Prostate gland (tissue), 2 donors: ENCODE measurements around the gene SPATA21. TPM values are rescaled to one million over a fixed set of nuclear protein-coding genes. Genes with fewer than 3 reads are reported as not detected.
A peak's percentile ranks its signal among the peaks of the same experiment; 100 is the strongest.

ENCODE experiments used
- DNase-seq: peaks from one replicate; pipeline ENCODE4 v3.0.0-alpha.2; 2019; ENCODE audit warnings: low spot score
- H3K27ac ChIP-seq, 2 donors: fragments of 200-600 bp; sonication (generic); 2 replicates each; pipeline ENCODE4 v1.5.1; 2017 to 2019
- H3K27me3 ChIP-seq: fragments of 200-600 bp; sonication (generic); replicated peaks from 2 replicates; pipeline ENCODE4 v1.5.1; 2019; ENCODE audit not compliant: insufficient read depth
- H3K36me3 ChIP-seq, 2 donors: fragments of 200-600 bp; sonication (generic); 1 replicate in 1 of 2; 2 replicates in 1 of 2; pipeline versions ENCODE4 v1.5.1 to v1.8.1; 2017 to 2019
- H3K4me1 ChIP-seq: fragments of 200-600 bp; sonication (generic); replicated peaks from 2 replicates; pipeline ENCODE4 v1.5.1; 2019
- H3K4me3 ChIP-seq, 2 donors: fragments of 200-600 bp; sonication (generic); 2 replicates each; pipeline ENCODE4 v1.5.1; 2017 to 2019
- H3K9me3 ChIP-seq: fragments of 200-600 bp; sonication (generic); 2 replicates; pipeline ENCODE4 v1.5.1; 2017
- POLR2A ChIP-seq: fragments of 450-650 bp; IDR thresholded peaks from one replicate; pipeline ENCODE4 v1.6.1; 2016; ENCODE audit warnings: antibody characterized with exemption, mild to moderate bottlenecking
- POLR2AphosphoS5 ChIP-seq: sonication (generic); formaldehyde crosslinking; IDR thresholded peaks from one replicate; pipeline ENCODE4 v1.6.1; 2017; ENCODE audit warnings: antibody characterized with exemption
- WGBS: methylation state at CpG from one replicate; pipeline ENCODE4 v1.1.5; 2018; 5-methylcytosine and 5-hydroxymethylcytosine counted together
- intact Hi-C: fragments of 100-400 bp; cut with DNase I; formaldehyde crosslinking; loops from one replicate; pipeline ENCODE4 v1.14.2; 2022
- total RNA-seq, 2 donors: library from RNA; depleted of rRNA; stranded (reverse); fragments of >200 nt; gene quantifications; one replicate each; pipeline ENCODE4 v1.1.0, GENCODE V29; 2016
- TF ChIP-seq, protein P1 (sequence below), 4 experiments: fragments of 200-600 bp in 2 of 4; fragments of 450-650 bp in 2 of 4; sonication (generic) in 2 of 4; IDR thresholded peaks; 1 replicate in 3 of 4; 2 replicates in 1 of 4; pipeline ENCODE4 v1.5.1; 2016 to 2019; ENCODE audit warnings: antibody characterized with exemption in 4 of 4, mild to moderate bottlenecking in 2 of 4, moderate library complexity in 2 of 4

The SPATA21 gene
- total RNA-seq, 2 donors from 2014 or later = not detected

DNA sequence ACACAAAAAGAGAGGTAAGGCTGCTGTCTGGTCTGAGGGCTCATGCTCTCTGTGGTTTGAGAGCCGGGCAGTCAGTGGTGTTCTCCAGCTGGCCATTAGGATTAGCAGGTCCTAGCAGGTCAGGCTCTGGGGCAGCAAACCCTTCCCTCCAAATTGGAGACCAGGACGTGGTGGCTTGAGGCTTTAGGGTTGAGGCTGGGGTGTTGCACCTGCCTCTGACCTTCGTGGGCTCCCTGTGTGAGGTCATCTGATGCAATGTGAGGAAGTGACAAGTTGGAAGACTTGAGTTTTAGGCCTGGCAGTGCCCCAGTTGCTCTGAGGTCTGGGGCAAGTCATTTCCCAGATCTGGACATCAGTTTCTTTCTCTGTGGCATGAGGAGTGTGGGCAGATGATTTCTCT, 45.8 kb downstream of the SPATA21 start:
- no peak overlapping the region for H3K27ac ChIP-seq
- WGBS = 65% methylated on average over 3 of the region's 3 CpGs
- no peak overlapping the region for H3K4me3 ChIP-seq
- TF ChIP-seq POLR2AphosphoS5 = no peak
- TF ChIP-seq, protein P1, sequence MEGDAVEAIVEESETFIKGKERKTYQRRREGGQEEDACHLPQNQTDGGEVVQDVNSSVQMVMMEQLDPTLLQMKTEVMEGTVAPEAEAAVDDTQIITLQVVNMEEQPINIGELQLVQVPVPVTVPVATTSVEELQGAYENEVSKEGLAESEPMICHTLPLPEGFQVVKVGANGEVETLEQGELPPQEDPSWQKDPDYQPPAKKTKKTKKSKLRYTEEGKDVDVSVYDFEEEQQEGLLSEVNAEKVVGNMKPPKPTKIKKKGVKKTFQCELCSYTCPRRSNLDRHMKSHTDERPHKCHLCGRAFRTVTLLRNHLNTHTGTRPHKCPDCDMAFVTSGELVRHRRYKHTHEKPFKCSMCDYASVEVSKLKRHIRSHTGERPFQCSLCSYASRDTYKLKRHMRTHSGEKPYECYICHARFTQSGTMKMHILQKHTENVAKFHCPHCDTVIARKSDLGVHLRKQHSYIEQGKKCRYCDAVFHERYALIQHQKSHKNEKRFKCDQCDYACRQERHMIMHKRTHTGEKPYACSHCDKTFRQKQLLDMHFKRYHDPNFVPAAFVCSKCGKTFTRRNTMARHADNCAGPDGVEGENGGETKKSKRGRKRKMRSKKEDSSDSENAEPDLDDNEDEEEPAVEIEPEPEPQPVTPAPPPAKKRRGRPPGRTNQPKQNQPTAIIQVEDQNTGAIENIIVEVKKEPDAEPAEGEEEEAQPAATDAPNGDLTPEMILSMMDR (IDR thresholded peaks at IDR 0.05) = no peak
- TF ChIP-seq POLR2A = no peak
- peaks cover 8% of the 10 kb centered on the region for H3K4me1 ChIP-seq
- peaks cover 0 to 7% of the 10 kb centered on the region in 2 donors for H3K36me3 ChIP-seq
- H3K9me3 ChIP-seq = no peaks in the 10 kb centered on the region
- no peak for DNase-seq
- H3K27me3 ChIP-seq = no peaks in the 10 kb centered on the region
- intact Hi-C loops = no loop called here

DNA sequence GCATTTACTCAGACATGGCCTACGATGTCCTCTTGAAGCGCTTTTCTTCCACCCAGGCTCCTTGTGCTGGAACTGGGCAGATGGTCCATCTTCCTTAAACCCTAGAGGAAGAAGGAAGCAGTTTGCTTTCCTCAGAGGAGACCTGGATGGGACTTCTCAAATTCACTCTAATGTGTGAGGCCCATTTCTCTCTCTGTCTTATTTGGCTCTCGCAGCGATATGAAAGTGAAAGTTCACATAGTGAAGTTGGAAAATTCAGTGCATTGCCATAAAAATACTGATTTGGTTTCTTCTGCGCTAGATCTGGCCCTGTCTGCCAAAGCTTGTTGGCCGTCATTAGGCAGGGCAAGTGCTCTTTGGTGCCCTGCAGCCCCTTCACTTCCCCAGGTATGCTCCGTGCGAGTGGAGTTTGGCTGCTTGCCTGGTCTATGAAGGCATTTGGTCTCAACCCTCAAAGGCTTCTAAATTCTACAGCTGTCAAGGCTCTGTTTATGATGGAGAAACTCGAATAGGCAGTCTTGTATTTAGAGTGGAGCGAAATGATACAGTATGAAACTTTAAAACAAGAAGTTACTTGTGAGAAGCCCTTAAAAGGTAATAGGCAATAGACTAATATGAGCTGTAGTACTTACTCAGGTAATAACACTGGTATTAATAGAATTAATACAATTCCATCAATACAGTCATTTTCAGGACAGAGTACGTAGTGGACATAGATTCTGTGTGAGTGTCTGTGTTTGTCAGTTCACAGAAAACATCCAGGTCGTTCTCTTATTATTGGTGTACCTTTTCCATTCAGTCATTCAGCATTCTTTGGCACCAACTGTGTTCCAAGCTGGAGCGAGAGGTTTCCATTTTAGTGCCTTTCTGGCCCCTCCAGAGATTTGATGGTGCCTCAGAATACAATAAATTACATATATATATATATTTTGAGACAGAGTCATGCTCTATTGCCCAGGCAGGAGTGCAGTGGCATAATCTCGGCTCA, 49.7 kb downstream of the SPATA21 start:
- H3K4me3 ChIP-seq = peak overlapping the region in 1 of 2 donors; percentile 5
- peak overlapping the region; percentile 60 to 66 for H3K27ac ChIP-seq
- peaks cover 9% of the 10 kb centered on the region for H3K4me1 ChIP-seq
- no peaks in the 10 kb centered on the region for H3K9me3 ChIP-seq
- H3K27me3 ChIP-seq = no peaks in the 10 kb centered on the region
- intact Hi-C loops = no loop called here
- WGBS = 36% methylated on average over 14 of the region's 14 CpGs
- H3K36me3 ChIP-seq = no peaks in the 10 kb centered on the region
- DNase-seq = no peak
- TF ChIP-seq POLR2AphosphoS5 = no peak
- TF ChIP-seq, protein P1 (IDR thresholded peaks at IDR 0.05) = no peak
- no peak for TF ChIP-seq POLR2A

DNA sequence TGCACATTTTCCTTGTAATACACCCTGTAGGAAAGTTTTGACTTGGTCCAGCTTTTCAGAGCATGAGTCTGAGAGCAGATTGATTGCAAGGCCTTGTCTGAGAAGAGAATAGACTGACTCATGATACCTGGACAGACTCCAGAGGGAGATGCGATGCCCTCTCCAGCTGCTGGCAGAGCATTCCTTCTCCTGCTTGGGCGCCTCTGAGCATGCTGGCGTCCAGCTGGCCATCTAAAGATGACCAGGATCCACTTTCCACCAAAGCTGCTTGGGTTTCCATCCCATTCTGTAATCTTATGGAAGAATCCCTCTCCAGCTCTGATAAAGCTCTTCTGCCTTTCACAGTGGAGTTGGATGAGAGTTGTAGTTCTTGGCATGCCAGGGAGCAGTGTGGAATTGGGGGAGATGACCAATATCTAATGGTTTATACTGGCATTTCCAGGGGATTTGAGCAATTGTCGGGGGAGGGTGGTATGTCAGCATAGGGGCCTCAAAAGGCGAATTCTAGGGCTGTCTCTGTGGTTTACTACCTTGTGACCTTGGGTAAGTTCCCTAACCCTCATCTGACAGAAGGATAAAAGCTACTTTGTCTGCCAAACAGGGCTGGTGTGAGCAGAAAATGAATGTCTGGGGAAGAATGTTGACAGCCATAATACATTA, 50.6 kb downstream of the SPATA21 start:
- WGBS = 43% methylated on average over 5 of the region's 5 CpGs
- Histone ChIP-seq H3K27ac (peak overlapping the region; percentile 60 to 66), H3K27me3 (no peaks in the 10 kb centered on the region), H3K36me3 (no peaks in the 10 kb centered on the region), H3K4me1 (peaks cover 9% of the 10 kb centered on the region), H3K9me3 (no peaks in the 10 kb centered on the region), H3K4me3 (no peak overlapping the region)
- TF ChIP-seq POLR2AphosphoS5 = no peak
- TF ChIP-seq, protein P1 (IDR thresholded peaks at IDR 0.05) = no peak
- no peak for TF ChIP-seq POLR2A
- DNase-seq = no peak
- intact Hi-C loops = no loop called here

DNA sequence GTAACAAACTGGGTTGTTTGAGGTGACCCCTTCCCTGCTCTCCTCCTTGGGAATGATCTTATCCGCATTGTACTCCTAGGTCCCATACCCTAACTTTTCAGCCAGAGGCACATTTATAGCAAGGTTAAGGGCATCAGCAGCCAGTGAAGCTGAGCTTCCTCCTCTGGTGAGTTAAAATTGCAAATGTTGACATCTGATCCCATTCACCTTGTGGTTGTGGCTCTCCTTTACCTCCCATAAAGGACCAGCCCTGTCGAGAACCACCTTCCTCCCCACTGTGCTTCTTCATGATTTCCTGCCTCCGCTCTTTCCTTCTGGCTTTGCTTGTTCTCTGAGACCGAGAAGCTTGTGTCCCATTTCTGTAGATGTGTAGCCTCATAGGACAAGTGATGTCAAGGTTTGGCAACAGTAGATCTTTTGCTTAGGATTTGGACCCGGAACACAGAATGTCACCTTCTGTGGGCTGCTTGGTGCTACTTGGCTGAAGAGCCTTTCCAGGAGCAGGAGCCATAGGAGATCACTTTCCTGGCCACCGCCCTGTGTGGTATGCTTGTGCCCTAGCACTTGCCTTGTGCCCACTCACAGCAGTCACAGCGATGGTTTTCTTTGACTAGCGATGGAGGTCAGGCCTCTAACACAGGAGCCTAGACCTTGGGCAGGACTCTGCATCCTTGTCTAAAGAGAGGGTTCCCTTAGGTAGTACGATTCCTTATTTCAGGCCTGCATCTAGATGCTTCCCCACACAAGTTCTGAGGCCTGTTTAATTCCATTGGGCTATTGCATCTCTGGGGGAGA, 51.4 kb downstream of the SPATA21 start:
- WGBS = 93% methylated on average over 9 of the region's 9 CpGs
- TF ChIP-seq, protein P1 (IDR thresholded peaks at IDR 0.05) = no peak
- TF ChIP-seq POLR2AphosphoS5 (no peak), POLR2A (no peak)
- Histone ChIP-seq H3K27me3 (no peaks in the 10 kb centered on the region), H3K36me3 (no peaks in the 10 kb centered on the region), H3K4me3 (no peak overlapping the region), H3K4me1 (peaks cover 9% of the 10 kb centered on the region), H3K27ac (peak overlapping the region in 1 of 2 donors; percentile 66), H3K9me3 (no peaks in the 10 kb centered on the region)
- DNase-seq = no peak
- intact Hi-C loops = no loop called here
